T-helper 2 cell treated with Interferon-gamma antibody and Interleukin-4, amounts not matched to agents 100 ng/mL and 5 ng/mL, for 36 hours (primary cell): Measurements from ENCODE around the gene RAB3A. TPM values are rescaled to one million over a fixed set of nuclear protein-coding genes. Genes with fewer than 3 reads are reported as not detected.

Experiments
- intact Hi-C: fragments of 100-400 bp; cut with micrococcal nuclease; formaldehyde crosslinking; loops from one replicate; pipeline ENCODE4 v1.15.1; 2023
- total RNA-seq: library from RNA; stranded (reverse); gene quantifications from 2 replicates; pipeline ENCODE4 v1.2.3, GENCODE V29; 2022

The RAB3A gene, protein sequence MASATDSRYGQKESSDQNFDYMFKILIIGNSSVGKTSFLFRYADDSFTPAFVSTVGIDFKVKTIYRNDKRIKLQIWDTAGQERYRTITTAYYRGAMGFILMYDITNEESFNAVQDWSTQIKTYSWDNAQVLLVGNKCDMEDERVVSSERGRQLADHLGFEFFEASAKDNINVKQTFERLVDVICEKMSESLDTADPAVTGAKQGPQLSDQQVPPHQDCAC
- total RNA-seq: 3.5 and 4.7 TPM in 2 replicates

DNA sequence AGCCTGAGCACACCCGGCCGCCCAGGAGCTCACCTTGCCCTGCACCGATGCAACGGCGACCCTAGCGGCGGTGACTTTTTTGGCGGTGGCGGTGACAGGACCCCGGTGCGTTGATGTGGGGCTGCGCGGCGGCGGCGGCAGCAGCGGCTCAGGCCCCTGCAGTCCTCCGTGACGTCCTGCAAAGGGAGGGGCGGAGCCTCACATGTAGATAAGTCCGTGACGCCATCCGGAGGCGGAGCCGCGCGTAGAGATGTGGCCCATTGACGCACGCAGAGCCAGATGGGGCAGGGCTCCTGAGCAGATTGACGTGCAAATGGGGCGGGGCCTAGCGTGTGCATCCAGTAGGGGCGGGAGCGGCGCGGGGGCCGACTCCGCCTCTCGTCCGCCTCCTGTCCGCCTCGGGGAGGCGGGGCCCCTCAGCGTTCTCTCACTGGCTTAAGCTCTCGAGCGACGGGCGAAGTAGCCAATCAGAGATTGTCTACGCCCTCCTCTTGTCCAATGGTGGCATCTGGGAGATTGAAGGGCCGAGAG lies at the start of gene RAB3A:
Gene RAB3A, minus strand, starts transcription at position 180 of the 531 bp plus-strand sequence. CDS start 1,302 bp downstream, outside the sequence.
- intact Hi-C loops: loop anchor here (1.0 to 5.0 kb wide), 2 partner anchors 12 to 213 kb away; partner anchors contain the start of gene SSBP4

DNA sequence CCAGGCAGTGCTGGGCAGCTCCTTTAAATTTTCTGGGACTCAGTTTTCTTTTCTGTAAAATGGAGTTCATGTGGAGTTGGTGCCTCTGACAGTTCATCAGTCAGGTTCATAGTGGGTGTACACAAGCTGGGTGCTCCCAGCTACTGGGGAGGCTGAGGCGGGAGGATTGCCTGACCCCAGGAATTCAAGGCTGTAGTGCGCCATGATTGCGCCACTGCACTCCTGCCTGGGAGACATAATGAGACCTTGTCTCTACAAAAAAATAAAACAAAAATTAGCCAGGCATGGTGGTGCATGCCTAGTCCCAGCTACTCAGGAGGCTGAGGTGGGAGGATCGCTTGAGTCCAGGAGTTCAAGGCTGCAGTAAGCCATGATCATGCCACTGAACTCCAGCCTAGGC lies 49.3 kb upstream of the RAB3A start:
- intact Hi-C loops: loop anchor here (5.0 to 10.0 kb wide), 2 partner anchors 141 to 248 kb away; partner anchors contain the start of gene ARRDC2

DNA sequence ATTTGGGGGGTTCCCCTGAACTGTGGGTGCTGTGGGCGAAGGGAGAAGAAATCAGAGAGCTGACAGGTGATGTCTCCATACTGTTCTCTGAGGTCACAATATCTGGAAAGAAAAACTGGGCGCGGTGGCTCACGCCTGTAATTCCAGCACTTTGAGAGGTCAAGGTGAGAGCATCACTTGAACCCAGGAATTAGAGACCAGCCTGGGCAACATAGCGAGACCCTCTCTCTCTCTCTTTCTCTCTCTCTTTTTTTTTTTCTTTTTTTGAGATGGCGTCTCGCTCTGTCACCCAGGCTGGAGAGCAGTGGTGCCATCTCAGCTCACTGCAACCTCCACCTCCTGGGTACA lies 48.5 kb upstream of the RAB3A start:
- intact Hi-C loops: loop anchor here (1.0 to 10.0 kb wide), 3 partner anchors 44 to 248 kb away; partner anchors contain the start of gene ARRDC2

DNA sequence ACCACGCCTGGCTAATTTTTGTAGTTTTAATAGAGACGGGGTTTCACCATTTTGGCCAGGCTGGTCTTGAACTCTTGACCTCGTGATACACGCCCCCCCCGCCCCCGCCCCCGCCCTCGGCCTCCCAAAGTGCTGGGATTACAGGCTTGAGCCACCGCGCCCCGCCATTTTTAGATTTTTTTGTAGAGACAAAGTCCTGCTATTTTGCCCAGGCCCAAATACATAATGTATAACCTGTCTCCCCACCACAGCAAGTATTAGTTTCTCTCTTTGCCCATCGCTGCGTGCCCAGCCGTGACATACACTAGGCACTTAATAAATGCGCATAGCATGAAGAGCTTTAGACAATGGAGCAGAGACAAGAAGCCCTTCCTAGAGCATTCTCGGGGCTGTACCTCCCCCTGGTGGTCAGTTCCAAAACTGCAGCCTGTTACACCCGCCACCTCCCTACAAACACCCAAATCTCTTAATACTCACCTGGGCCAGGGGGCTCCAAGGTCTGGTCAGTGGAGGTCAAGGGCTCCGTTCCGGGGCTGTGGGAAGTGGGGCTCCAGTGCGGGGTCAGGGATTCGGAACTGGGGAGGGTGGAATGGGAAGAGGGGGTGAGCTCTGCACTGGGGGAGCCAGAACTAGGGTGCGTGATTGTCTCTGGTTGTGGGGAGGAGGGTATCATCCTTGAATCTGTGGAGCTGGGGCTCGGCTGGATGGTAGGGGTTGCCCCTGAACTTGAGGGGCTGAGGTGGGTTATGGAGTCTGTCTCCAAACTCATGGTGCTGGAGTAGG lies 47.9 kb upstream of the RAB3A start:
- intact Hi-C loops: loop anchor here (1.0 to 10.0 kb wide), 3 partner anchors 43 to 247 kb away; partner anchors contain the start of gene ARRDC2

DNA sequence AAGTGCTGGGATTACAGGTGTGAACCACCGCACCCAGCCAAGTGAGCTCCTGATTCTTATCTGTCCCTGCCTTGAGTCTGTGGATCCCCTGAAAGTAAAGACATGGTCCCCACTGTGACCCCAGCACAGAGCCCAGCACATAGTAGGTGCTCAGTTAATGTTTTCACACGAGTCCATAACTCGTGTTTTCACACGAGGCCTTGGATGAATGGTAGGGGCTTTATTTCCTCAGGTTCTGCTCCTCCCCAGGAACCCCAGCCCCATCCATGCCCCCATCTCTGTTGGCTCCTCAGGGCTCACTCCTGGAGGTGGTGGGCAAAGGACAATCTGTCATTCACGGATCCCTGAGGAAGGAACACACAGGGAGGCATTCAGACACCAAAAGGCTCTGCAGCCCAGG lies 46.0 kb upstream of the RAB3A start:
- intact Hi-C loops: loop anchor here (5.0 to 10.0 kb wide), 2 partner anchors 138 to 245 kb away; partner anchors contain the start of gene ARRDC2

DNA sequence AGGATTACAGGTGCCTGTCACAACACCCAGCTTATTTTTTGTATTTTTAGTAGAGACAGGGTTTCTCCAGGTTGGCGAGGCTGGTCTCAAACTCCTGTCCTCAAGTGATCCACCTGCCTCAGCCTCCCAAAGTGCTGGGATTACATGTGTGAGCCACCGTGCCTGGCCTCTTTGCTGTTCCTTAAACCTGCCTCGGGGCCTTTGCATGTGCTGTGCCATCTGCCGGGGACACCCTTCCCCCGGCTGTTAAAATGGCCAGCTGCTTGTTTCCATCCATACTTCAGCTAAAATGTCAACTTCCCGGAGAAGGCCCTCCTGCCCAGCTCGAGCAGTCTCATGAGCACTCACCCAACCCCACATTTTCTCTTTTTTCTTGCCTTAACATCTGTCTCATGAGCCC lies 41.5 kb upstream of the RAB3A start:
- intact Hi-C loops: no loop called here

DNA sequence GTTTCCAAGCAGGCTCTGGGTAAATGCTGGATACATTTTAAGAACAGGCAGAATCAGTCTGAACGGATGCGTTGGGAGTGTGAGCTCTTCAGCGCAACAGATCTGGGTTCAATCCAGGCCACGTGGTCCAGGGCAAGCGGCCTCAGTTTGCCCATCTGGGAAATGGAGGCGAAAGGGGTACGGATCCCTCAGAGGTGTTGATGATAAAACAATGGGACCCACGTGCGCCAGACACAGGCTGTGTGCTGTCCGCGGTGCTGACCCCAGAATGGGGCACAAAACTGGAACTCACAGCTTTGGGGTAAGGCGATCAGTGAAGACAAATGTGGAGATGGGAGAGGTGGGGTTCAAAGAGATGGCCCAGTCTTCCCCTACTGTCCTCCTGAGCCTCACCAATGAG lies 35.5 kb upstream of the RAB3A start:
- intact Hi-C loops: no loop called here

DNA sequence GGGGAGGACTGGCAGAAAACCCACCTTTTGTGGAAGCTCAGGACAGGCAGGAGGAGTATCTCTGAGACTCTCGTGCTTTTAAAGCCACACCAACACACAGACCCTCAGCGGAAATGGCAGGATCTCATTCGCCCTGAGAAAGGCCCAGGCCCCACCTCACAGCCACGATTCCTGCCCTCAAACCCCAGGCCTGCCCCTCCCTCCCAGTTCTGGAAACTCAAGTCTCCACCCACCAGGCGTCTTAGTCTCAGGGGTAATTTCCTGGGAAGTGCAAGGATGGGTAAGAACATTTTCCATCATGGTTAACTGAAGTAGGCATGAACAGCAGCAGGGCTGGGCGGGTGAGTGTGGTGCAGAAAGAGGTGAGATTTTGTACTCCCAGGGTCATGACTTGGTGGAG lies 30.4 kb upstream of the RAB3A start:
- intact Hi-C loops: no loop called here

DNA sequence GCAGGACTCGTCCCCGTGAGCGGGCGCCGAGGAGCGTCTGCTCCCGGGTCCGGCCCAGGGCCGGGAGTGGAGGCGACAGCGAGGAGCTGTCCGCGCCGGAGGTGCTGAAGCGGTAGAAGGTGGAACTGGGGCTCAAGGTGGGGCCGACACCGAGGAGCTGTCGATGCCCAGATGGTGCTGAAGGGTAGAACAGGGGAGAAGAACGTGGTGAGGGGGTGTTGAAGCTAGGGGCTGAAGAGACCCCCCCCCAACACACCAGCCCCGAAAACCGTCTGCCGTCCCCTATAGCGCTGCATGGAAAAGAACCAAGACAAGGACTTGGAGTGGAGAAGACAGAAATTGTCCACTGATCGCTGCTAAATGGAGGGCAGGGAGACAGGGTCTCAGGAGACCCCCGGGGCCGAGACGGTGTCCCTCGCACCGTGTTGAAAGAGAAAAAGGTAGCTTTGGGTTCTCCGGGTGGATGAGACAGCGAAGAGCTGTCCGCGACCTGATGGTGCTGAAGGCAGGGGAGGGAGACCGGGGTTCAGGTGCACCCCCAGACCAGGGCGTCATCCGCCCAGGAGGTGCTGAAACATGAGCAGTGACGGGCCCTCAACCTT lies 29.5 kb upstream of the RAB3A start:
- intact Hi-C loops: no loop called here

DNA sequence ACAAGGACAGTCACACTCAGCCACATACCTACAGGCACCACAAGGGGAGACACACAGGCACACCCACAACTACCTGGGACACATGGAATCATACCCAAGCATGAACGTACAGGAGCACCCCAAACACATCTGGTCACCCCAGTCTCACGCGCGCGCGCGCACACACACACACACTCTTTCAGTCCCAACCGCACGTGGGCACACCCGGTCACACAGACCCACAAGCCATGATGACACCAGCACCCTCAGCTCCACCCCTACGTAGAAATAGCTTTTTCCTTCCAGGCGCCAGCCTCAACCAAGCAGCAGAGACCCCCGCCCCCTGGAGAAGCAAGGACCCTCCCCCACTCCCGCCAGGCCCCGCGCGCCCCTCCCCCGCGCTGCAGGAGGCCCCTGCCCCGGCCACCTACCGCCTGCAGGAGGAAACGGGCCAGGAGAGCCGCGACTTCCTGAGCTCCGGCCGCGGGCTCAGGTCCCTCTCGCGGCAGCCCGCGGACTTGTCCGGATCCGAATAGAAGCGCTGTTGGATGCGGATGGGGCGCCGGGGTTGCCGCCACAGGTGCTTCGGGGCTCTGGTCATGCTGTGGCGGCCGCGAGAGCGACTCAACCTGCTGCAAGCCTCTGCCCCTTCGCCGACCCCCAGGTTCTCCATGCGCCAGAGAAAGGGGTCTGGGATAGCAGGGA lies 28.8 kb upstream of the RAB3A start:
- intact Hi-C loops: no loop called here

DNA sequence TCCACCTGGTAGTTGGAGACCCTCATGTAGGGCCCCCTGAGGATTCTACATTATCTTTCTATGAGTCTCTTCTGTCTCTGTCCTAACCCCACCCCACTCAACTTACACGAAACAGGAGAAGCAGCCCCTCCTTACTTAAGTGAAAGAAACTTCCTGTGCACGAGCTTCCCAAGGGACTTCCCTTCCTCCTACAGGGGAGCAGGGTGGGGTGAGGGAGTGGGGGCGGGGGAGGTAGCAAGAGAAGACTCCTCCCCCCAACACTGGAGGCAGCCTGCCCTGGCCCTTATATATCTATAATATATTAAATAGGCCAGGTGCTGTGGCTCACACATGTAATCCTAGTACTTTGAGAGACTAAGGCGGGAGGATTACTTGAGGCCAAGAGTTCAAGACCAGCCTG lies 27.9 kb upstream of the RAB3A start:
- intact Hi-C loops: no loop called here

DNA sequence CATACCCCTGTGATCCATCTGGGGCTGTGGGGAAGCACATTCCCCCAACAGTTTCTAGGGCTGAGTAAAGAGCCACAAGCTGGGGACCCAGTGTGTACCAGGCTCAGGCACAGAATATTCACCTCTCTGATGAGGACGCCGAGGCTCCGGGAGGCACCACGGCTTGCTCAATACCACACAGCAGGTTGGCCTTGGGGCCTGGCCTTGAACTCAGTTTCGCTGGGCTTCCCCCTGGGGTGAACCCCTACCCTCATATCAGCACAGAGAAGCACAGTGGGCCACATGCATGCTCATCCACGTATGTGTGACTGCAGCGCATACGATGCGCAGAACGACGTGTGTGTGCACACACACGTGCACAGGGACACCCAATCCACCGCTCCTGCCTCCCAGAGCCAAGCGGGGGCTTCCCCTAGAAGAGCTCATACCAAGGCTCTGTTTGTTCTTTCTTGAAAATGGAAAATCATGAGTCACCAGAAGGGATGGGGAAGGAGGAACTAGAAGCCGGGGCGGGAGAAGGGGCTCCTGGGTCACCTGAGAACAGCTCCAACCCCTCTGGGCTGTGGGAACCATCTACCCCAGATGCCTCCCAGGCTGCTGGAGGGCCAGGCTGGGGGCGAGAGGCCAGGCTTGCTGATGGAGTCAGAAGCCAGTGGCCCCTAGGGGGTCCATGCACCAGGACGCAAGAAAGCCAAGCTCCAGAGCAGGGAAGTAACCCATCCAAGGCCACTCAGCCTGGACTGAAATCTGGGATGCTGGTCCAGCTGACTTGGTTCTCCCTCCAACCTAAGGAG lies 27.3 kb upstream of the RAB3A start:
- intact Hi-C loops: no loop called here

DNA sequence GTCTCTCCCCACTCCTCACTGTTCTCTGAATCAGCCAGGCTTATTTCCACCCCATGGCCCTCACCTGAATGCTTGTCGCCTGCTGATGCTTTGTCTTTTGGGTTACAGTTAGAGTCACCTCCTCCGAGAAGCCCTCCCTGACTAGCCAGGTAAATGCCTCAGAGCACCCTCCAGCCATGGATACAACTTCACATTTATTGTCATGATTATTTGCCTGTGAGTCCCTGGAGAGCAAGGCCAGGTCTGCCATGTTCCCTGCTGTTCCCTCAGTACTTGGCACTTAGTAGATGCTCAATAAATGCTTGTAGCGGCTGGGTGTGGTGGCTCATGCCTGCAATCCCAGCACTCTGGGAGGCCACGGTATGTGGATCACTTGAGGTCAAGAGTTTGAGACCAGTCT lies 26.1 kb upstream of the RAB3A start:
- intact Hi-C loops: loop anchor here (1.0 kb wide), 1 partner anchor 98 kb away; no protein-coding TSS in a partner anchor

DNA sequence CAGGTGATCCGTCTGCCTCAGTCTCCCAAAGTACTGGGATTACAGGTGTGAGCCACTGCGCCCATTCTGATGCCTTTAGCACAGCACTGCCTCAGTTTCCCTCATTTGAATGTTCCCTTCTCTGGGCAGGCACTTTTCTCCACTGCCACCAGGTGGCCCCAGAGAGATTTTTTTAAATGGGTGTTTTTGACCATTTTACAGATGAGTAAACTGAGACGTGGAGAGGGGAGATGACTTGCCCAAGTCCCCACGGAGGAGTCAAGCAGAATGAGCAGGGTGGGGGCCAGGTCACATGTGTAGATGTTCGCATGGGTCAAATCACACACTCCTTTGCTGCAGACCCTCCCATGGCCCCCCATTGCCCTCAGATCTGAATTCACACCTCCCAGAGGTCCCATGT lies 25.6 kb upstream of the RAB3A start:
- intact Hi-C loops: loop anchor here (1.0 kb wide), 1 partner anchor 99 kb away; no protein-coding TSS in a partner anchor

DNA sequence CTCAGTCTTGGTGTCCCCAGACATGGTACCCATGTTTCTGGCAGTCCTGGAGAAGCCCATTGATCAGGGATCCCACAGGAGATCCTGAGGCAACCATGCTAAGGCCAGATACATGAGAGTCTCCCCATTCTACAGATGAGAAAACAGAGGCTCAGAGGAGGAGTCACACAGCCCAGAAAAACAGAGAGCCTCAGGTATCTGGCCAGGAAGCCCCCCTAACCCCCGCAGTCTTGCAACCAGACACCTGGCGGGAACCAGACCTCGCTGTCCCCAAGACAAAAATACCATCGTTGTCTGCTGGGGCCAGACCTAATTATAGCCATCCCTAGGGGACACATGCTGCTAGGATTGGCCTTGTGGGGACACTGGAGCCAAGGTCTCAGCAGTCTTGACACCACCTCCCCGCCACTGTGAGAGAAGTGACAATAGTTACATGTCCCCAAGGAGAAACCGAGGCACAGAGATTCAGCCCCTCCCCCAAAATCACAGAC lies 24.0 kb upstream of the RAB3A start:
- intact Hi-C loops: no loop called here

DNA sequence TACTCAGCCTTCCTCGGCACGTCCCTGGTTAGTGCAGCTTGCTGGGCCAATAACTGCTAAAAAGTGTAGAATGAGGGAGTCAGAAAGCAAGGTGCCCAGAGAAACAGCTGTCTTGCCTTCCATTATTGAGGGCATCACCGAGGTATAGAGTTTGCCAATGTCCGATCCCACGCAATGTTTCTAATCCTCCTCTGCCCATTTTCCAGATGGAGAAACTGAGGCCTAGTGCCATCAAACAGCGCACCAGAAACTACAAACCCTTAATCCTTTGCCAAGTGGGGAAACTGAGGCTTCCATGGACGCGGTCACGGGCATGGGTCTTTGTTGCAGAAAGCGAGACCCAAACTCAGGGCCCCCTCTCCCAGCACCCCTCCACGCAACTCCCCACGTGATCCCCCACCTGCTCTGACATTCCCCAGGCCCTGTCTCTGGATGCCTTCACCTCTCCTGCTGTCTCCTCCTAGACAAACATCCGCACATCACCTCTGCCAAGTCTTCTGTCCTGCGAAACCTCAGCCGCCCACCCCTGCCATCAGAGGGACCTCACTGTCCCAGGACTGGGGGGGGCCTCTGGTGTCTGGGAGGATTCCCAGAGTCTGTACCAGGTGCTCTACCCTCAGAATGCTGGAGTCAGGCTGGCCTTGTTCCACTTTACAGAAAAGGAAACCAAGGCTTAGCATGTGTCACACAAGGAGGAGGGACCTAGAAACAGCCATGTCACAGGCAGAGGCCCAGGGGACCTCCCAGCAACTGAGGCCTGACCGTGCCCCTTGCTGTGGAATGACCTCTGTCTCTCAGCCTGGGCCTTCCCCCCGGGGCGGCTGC lies 23.3 kb upstream of the RAB3A start:
- intact Hi-C loops: no loop called here

DNA sequence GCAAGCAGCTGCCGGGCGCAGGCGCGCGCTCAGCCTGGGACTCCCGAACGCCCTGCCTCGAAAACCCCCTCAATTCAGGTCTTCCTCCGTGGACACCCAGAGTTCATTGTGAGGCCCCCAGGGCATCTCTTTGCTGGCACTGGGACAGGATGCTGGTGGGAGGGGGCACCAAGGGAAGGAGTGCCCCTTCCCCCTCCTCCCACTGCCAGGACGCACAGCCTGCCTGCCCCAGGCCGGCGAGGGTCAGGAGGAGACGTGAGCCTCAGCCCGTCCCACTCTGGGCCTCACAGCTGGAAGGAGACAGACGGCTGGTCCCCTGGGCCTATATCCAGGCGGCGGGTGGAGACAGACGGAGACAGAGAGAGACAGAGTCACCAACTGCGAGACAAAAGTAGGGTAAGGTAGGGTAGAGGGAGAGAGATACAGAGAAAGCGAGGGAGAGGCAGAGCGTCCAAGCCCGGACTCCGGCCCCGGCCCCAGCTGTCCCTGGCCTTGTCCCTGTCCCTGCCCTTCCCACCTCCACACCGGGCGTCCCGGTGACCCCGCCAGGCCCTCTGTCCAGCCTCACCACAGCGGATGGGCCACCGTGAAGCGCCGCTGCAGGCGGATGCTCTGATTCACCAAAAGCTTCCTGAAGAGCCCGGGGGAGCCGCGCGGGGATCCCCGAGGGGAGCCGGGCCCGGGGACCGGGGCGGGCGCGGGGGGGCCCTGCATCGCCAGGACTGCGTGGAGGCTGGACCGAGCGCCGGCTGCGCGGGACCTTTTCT lies 22.0 kb upstream of the RAB3A start, which contains the start of gene PDE4C:
Gene PDE4C, minus strand, starts transcription at position 737 of the 767 bp plus-strand sequence. Its CDS starts 23 bp downstream, at position 714.
- intact Hi-C loops: no loop called here

DNA sequence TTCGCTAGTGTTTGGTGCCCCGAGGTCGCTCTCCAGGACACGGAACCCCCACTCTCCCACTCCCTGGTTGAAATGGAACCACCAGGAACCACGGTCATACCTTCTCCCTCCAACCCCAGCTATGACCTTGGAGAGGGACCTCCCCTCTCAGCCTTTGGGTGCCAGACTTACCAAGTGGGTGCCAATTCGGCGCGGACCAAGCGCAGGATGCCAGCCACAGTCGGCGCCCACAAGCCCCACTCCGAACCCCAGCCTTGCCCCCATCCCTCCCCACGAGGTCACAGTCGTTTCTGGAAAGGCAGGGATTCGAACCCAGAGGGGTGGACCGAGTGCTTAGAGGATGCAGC lies 21.5 kb upstream of the RAB3A start:
- intact Hi-C loops: no loop called here
